ENCODE measurements around the gene HES4.
A peak's percentile ranks its signal among the peaks of the same experiment; 100 is the strongest.
"Not testable (repeated sequence)": the region's sequence is repeated elsewhere in the genome, so short reads cannot be mapped to it uniquely, and the experiment has no call there.

Gene HES4

DNA sequence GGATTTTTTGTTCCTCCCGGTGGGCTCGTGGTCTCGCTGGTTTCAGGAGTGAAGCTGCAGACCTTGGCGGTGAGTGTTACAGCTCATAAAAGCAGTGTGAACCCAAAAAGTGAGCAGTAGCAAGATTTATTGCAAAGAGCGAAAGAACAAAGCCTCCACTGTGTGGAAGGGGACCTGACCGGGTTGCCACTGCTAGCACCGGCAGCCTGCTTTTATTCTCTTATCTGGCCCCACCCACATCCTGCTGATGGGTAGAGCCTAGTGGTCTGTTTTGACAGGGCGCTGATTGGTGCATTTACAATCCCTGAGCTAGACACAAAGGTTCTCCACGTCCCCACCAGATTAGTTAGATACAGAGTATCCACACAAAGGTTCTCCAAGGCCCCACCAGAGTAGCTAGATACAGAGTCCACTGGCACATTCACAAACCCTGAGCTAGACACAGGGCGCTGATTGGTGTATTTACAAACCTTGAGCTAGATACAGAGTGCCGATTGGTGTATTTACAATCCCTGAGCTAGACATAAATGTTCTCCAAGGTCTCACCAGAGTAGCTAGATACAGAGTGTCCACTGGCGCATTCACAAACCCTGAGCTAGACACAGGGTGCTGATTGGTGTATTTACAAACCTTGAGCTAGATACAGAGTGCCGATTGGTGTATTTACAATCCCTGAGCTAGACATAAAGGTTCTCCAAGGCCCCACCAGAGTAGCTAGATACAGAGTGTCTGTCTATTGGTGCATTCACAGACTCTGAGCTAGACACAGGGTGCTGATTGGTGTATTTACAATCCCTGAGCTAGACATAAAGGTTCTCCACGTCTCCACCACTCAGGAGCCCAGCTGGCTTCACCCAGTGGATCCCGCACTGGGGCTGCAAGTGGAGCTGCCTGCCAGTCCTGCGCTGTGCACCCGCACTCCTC is 17.8 kb upstream of the HES4 start:
- not testable (repeated sequence) for DNase-seq (ENCODE audit: low read depth in 2 of 2)

DNA sequence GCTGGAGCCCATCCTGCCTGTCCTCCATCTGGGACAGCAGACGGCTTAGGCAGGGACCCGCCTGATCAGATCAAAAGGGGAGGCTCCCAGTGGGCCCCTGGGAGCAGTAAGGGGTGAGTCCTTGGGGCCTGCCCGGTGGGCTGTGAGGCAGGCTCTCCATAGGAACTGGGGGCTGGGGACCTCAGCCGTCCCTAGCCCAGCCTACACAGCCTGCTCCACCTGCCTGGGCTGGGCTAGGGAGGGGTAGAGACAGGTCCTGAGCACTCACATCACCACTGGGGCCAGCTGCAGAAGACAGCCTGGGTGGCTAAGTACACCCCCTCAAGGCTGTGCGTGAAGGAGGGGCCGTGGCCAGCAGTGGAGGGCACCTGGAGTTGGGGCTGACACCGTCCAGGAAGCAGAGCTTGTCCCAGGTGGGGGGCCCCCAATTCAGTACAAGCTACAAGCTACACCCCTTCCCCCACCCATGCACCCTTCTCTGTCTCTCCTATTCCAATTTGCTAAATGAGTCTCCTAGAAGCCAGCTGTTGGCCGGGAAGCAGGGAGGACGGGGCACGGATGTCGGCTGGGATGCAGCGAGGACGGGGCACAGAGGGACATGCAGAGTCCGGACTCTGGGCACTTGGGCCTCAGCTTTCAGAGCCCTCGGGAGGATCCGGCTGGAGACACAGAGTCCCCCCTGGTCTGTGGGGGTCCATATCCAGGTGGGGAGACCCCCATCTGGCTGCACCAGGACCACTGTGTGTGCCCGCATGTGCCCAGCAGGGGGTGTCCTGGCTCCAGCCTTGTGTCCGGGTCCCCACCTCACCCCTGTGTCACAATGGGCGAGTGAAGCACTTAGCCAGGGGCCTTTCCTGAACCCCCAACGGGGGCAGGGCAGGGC is 15.1 kb upstream of the HES4 start:
- no peak for DNase-seq (ENCODE audit: low read depth in 2 of 2)

DNA sequence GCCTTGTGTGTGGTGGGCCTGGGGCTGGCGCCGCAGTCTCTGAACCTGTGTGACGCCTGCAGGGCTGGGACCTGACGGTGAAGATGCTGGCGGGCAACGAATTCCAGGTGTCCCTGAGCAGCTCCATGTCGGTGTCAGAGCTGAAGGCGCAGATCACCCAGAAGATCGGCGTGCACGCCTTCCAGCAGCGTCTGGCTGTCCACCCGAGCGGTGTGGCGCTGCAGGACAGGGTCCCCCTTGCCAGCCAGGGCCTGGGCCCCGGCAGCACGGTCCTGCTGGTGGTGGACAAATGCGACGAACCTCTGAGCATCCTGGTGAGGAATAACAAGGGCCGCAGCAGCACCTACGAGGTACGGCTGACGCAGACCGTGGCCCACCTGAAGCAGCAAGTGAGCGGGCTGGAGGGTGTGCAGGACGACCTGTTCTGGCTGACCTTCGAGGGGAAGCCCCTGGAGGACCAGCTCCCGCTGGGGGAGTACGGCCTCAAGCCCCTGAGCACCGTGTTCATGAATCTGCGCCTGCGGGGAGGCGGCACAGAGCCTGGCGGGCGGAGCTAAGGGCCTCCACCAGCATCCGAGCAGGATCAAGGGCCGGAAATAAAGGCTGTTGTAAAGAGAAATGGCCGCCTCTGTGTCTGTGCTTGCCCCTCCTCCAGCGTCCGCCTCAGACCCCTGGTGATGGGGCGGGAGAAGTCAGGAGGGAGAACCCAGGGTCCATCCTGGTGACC is 14.2 kb upstream of the HES4 start:
- no peak for DNase-seq (ENCODE audit: low read depth in 2 of 2)

DNA sequence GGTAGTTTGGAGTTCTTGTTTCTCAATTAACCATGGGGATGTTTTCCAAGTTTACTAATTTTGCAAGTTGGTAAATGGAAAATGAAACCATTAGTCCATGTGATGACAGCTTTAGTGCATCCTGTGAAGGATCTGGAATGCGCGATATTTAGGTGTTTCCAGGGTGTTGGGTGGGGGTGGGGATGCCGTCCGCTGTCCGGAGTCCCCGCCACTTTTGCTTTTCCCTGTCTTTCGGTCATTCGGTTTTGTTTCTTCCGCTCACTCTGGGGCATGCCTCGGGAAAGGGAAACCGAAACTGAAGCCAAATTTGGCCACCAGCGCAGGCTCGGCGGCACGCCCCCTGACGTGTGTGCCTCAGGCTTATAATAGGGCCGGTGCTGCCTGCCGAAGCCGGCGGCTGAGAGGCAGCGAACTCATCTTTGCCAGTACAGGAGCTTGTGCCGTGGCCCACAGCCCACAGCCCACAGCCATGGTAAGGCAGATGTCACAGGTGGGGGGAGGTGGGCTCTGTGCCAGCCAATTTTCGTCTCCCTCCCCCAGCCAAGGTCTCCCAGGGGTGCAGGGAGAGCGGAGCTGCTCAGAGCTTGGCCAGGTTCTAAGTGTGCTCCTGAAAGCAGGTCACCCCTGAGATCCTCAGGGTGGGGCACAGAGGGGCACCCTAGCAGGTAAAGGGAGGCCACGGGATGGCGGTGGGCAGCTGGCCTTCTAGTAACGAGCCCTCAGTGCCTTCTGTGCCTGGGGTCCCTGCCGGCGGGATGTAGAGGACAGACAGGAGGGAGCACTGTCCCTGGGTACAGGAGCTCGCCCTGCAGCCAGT is 13.4 kb upstream of the HES4 start, which contains the start of gene ISG15:
Gene ISG15 (plus strand): TSS at position 393 of the 817 bp plus-strand sequence. CDS start 77 bp downstream, at position 470.
- DNase-seq (ENCODE audit: low read depth in 2 of 2) = peak; percentile 77 to 84

DNA sequence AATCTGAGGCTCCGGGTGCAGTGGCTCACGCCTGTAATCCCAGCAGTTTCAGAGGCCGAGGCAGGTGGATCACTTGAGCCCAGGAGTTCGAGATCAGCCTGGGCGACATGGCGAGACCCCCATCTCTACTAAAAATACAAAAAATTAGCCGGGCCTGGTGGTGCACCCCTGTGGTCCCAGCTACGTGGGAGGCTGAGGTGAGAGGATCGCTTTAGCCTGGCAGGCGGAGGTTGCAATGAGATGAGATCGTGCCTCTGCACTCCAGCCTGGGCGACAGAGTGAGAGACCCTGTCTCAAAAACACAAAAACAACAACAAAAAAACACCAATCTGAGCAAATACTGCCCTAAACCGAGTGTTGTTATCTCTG is 12.8 kb upstream of the HES4 start:
- DNase-seq (ENCODE audit: low read depth in 2 of 2) = not testable (repeated sequence)

DNA sequence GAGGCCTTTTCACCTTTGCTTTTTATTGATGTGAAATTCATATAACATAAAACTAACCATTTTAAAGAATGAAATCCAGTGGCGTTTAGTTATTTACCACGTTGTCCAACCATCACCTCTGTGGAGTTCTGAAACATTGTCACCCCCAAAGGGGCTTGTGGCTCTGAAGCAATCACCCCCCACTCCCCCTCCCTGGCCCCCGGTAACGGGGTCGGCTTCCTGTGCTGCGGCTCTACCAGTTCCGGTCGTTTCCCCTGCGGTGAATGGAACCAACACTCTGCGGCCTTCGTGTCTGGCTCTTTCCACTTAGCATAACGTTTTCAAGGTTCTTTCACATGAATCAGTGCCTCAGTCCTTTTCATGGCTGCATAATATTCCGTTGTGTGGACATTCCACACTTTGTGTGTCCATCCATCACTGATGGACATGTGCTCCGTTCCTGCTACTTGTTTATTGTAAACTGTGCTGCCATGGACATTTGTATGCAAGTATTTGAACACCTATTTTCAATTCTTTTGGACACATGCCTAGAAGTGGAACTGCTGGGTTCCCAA is 11.6 kb upstream of the HES4 start:
- DNase-seq (ENCODE audit: low read depth in 2 of 2) = no peak

DNA sequence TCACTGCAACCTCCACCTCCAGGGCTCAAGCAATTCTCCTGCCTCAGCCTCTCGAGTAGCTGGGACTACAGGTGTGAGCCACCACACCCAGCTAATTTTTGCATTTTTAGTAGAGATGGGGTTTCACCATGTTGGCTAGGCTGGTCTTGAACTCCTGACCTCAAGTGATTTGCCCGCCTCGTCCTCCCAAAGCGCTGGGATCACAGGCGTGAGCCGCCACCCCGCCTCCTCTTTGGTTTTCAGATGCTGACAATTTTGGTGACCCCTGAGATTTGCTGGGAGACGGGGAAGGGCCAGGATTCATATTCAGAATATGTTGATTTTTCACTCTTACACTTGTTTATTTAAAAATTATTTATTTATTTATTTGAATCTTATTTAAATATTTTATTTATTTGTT is 10.2 kb upstream of the HES4 start:
- not testable (repeated sequence) for DNase-seq (ENCODE audit: low read depth in 2 of 2)

DNA sequence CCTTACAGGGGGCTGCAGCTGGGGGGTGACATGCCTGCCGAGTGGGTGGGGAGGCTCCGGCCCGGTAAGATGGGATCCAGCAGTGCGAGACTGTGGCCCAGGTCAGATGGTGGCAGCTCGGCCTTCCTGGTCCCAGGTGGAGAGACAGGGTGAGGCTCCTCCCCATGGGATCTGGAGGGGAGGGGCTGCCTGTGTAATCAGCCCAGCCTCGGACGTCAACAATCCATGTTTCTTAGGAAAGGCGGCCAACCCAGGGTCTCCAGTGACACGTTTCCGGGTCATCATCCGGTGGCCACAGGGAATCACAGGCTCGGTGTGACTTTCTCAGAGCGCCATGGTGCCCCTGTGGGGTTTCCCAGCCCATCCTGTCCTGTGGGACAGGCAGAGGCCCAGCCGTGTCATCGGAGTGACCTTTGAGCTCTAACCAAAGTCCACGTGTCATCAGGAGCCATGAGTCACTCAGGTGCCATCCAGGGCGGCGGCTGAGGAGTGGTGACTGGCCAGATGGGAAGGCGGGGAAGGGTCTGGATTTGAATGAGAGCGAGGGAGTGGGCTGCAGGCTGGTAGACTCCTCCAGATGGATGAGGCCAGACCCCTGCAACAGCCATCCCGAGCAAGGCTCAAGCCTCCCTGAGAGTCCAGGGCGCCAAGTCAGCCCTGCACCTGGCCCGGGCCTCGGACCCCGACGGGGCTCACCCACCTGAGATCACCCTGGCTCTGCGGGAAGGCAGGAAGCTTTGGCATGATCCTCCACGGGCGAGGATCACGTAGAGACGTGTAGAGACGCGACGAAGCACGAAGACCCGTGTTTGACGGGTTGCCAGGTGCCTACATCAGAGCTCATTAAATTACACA is 6.6 kb upstream of the HES4 start:
- no peak for DNase-seq (ENCODE audit: low read depth in 2 of 2)

DNA sequence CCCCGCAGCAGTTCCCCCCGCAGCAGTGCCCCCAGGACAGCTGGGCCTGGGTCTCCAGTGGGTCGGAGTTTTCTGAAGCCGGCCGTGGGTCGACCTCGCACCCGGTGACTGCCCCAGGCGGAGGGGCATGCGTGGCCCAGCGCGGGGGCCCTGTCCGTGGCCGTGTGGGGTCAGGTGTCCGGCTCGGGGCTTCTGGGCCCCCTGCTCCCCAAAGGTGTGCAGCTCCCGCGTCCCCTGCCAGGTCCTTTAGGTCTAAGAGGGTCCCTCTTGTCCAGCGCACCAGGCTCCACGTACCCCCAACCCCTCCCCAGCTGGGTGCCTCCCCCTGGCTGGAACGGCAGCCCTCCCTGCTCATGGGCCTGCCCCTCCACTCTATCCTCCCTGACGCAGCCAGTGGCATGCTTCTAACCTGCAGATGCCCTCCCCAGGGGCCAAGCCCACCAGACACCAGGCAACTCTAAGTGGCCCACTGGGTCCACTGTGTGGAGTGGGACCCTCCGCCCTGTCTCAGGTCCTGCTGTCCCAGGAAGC is 5.9 kb upstream of the HES4 start:
- DNase-seq (ENCODE audit: low read depth in 2 of 2) = no peak

DNA sequence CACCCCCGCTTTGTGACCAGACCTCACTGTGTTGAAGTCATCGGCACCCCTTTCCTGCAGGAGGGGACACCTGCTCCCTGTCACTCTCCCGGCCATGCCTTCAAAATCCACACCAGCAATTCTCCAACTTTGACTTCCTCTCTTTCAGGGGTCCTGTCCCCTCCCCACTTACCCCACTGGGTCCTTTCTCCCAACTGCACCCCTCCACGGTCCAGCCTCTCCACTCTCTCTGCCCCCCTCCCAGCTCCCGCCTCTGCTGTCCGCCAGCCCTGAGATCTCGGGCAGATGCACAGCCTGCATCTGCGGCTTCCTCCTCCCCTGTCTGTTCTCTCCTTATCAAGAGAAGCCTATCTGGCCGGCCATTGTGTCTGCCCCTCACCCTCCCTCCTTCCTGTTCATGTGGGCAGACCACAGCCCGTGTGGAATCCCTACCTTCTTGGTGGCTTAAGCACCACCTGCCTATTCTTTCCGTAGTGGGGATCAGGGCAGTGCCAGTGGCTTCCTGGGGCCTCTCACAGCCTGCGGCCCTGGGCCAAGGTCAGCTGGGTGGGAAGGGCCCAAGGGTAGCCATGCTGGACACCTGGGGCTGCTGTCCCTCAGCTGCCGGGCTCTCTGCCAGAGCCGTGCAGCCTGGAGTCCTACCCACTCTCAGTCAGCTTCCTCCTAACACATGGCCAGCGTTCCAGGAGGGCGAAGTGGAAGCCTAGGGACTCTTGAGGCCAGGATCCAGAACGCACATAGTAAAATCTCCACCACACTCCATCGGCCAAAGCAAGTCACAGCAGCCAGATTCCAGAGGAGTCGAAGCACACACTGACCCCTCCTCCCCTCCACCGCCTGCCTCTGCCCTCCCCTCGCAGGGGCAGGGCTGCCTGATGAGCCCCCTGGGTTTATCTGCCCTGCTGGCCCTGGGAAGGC is 5.1 kb upstream of the HES4 start:
- no peak for DNase-seq (ENCODE audit: low read depth in 2 of 2)

DNA sequence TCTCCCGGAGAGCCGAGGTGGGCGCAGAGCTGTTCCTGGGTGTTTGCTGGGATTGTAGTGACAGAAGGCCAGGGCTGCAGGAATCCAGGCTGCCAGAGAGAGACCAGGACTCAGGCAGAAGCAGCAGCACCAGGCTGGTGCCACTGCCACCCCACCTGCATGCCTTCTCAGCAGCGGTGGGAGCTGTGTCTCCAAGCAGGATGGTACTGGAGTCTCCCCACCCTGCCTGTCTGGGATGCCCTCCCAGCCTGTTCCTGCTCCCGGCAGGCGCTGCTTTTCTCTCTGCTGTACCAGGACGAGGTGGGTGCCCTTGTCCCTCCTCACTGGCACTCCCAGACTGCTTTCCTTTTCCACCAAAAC is 4.5 kb upstream of the HES4 start:
- no peak for DNase-seq (ENCODE audit: low read depth in 2 of 2)

DNA sequence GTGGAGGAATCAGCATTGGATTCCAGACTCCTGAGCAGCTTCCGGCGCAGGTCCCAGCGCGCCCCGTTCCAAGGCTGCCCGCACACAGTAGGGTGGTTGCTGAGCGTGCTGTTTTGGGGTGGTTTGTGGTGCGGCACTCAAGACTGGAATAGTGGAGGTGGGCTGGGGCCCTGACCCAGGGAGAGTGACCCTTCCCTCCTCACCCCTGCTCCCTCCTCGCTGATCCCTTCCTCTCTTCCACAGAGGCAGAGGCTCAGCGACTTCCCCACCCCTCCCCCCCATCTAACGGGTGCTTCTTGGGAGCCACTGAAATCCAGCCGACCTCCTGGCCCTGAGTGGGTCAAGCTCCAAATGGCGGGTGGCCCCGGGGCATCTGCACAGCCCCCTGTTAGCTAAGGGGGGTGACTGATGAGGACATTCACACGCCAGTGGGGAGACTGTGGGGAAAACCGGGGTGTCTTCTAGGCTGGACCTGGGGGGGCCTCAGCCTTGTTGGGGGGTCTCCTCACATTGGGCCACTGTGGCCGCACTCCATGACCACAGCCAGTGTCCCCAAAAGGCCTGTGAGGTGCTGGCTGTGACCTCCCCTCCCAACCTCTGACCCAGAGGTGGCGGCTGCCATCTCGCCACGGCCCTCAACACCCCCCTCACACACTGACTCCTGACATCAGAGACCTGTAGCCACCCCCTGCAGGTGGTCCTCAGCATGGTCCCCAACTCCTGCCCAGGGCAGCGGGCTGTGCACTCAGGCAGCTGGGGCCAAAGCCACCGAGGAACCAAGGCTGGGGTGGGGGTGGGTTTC is 3.9 kb upstream of the HES4 start:
- DNase-seq (ENCODE audit: low read depth in 2 of 2) = no peak

DNA sequence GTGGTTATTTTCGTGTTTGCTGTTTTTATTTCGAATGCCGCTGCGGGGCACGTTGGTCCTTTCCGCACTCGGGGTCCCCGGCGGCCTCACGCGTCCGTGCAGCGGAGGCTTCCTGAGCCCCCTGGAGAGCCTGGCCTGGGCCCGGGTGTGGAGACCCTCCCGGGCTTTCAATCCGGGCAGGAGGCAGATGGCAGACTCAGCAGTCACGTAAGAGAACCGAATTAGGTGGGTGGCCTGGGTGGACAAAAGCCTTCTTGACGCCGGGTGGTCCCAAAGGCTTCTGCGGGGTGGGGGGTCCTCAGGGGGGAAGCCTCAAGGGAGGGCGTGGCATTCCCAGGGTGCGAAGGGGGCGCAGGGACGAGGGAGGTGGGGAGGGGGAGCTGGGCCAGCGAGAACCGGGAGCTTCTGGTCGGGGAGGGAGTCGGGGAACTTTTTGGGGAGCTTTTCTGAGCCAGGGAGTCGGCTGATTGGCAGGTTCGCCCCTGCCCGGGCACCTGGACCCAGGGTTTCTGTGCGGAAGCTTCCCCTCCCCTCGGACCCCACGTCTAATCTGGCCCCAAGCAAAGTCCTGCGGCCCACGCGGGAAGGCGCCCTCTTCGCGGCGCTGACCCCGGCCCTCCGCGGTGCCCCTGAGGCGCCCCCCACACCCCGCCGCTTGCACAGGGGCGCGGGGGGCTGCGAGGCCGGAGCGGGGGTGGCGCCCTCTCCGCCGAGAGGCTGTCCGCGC is 1.3 kb upstream of the HES4 start:
- no peak for DNase-seq (ENCODE audit: low read depth in 2 of 2)

DNA sequence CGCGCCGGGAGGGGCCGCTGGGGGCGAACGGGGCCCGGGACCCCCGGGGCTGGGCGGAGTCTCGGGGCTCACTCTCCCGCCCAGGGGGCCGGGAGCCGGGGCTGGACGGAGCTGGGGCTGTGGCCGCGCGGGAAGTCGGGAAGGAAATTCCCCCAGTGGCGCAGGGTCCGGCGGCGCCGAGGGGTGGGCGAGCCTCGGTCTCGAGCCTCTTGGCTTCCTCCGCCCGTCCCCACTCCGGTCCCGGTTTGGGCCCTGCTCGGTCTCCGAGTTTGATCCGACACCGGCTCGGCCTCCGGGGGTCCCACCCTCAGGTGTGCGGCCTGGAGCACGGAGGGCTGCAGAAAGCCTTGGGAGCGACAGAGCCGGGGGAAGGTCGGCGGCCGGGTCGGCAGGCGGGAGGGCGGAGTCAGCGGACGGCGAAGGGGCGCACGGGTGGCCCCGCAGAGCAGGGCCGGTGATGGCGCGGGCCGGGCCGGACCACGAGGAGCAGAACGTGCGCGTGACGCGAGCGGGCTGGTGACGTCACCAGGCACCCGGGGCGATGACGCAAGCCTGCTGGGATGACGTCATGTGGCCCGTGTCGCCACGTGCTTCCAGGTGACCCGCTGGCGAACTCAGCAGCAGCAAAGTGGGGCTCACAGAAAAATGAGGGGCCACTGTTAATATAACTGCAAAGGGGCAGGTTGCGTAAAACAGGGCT is 610 bp upstream of the HES4 start:
- DNase-seq (ENCODE audit: low read depth in 2 of 2) = peak; percentile 49 to 55

DNA sequence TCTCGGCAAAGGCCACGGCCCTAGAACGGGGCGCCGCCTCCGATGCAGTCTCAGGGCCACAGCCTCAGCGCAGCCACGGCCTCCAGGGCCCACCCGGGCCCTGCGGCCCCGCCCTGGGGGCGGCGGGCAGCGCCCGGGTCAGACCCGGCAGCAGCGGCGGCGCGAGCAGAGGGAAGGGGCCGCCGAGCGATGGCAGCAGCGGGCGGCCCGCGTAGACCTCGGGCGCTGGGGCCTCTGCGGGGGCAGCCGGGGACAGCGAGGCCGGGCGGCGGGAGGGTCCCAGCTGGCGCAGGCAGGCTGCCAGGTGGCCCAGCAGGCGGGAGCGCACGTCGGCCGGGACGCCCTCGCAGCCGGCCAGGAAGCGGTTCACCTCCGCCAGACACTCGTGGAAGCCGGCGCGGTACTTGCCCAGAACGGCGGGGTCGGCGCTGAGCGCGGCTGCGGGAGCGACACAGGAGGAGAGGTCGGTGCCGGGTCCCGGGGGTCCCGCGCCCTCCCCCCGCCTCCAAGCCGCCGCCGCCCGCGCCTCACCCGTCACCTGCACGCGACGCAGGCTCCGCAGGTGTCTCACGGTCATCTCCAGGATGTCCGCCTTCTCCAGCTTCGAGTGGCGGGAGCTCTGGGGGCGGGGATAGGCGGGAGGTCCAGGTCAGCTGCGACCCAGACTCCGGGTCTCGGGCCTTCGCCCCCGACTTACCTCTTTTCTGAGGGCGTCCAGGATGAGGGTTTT is 737 bp downstream of the HES4 start:
- no peak for DNase-seq (ENCODE audit: low read depth in 2 of 2)

DNA sequence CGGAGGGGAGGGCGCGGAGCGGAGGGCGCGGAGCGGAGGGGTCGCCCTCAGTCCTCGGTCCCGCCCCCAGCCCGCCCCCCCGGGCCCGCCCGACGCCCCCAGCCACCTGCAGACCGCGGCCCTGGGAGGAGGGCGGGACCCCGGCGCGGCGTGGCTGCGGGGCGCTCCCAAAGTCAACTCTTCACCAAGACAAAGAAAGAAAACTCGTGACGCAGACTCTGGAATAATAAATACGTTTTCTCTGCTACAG is 1.2 kb downstream of the HES4 start:
- DNase-seq (ENCODE audit: low read depth in 2 of 2) = no peak
